Dendritic cell treated with granulocyte-macrophage colony-stimulating factor and Interleukin-4, amounts not matched to agents 40 ng/mL and 50 ng/mL, for 4 days (primary cell): Measurements from ENCODE around the gene SCG5.

Experiments used
- H3K27ac Mint-ChIP-seq: one replicate; pipeline ENCODE4 v1.8.0; 2022; ENCODE audit warnings: mild to moderate bottlenecking, mixed read lengths
- H3K27me3 Mint-ChIP-seq: one replicate; pipeline ENCODE4 v1.8.0; 2022; ENCODE audit warnings: mild to moderate bottlenecking, mixed read lengths
- H3K36me3 Mint-ChIP-seq: one replicate; pipeline ENCODE4 v1.8.0; 2022; ENCODE audit warnings: low read depth, mixed read lengths
- H3K4me1 Mint-ChIP-seq: one replicate; pipeline ENCODE4 v1.8.0; 2022; ENCODE audit warnings: low read depth, mixed read lengths
- H3K4me3 Mint-ChIP-seq: one replicate; pipeline ENCODE4 v1.8.0; 2022; ENCODE audit warnings: mild to moderate bottlenecking, moderate library complexity, mixed read lengths
- H3K9me3 Mint-ChIP-seq: one replicate; pipeline ENCODE4 v1.8.0; 2022; ENCODE audit warnings: mixed read lengths
- intact Hi-C: fragments of 100-400 bp; cut with micrococcal nuclease; formaldehyde crosslinking; loops from one replicate; pipeline ENCODE4 v1.15.0; 2022

SCG5 gene

GRCh38 chr15:32690941-32691688, 49.6 kb downstream of the SCG5 start:
- Mint-ChIP-seq H3K4me3 (no peak overlapping the region), H3K36me3 (no peaks in the 10 kb centered on the region), H3K27ac (no peak overlapping the region), H3K4me1 (peaks cover 9% of the 10 kb centered on the region), H3K27me3 (peaks cover 2% of the 10 kb centered on the region), H3K9me3 (no peaks in the 10 kb centered on the region)
- intact Hi-C loops = no loop called here

- intact Hi-C loops = no loop called here
- Mint-ChIP-seq H3K27ac (no peak overlapping the region), H3K4me3 (no peak overlapping the region), H3K27me3 (peaks cover 2% of the 10 kb centered on the region), H3K9me3 (no peaks in the 10 kb centered on the region), H3K4me1 (peaks cover 4% of the 10 kb centered on the region), H3K36me3 (no peaks in the 10 kb centered on the region)
These were observed 50.2 kb downstream of the SCG5 start for GRCh38 chr15:32691689-32692038.

GRCh38 chr15:32692286-32692685, 50.8 kb downstream of the SCG5 start:
- Mint-ChIP-seq H3K27ac (no peak overlapping the region), H3K9me3 (no peaks in the 10 kb centered on the region), H3K4me1 (no peaks in the 10 kb centered on the region), H3K27me3 (peaks cover 2% of the 10 kb centered on the region), H3K4me3 (no peak overlapping the region), H3K36me3 (no peaks in the 10 kb centered on the region)
- intact Hi-C loops = no loop called here

- Mint-ChIP-seq H3K27me3 (peaks cover 5% of the 10 kb centered on the region), H3K9me3 (no peaks in the 10 kb centered on the region), H3K4me1 (no peaks in the 10 kb centered on the region), H3K27ac (no peak overlapping the region), H3K4me3 (no peak overlapping the region), H3K36me3 (no peaks in the 10 kb centered on the region)
- intact Hi-C loops = no loop called here
These were observed 52.9 kb downstream of the SCG5 start for GRCh38 chr15:32694222-32694983.

GRCh38 chr15:32698773-32699390, 57.4 kb downstream of the SCG5 start:
- Mint-ChIP-seq H3K4me1 (no peaks in the 10 kb centered on the region), H3K9me3 (no peaks in the 10 kb centered on the region), H3K36me3 (no peaks in the 10 kb centered on the region), H3K4me3 (no peak overlapping the region), H3K27ac (no peak overlapping the region), H3K27me3 (peaks cover 8% of the 10 kb centered on the region)
- intact Hi-C loops = no loop called here

GRCh38 chr15:32700501-32701150, 59.1 kb downstream of the SCG5 start:
- Mint-ChIP-seq H3K27ac (no peak overlapping the region), H3K36me3 (no peaks in the 10 kb centered on the region), H3K9me3 (no peaks in the 10 kb centered on the region), H3K4me3 (no peak overlapping the region), H3K27me3 (peaks cover 13% of the 10 kb centered on the region), H3K4me1 (peaks cover 6% of the 10 kb centered on the region)
- intact Hi-C loops = no loop called here

GRCh38 chr15:32701863-32702262, 60.4 kb downstream of the SCG5 start:
- Mint-ChIP-seq H3K4me1 (peaks cover 17% of the 10 kb centered on the region), H3K9me3 (no peaks in the 10 kb centered on the region), H3K36me3 (no peaks in the 10 kb centered on the region), H3K27me3 (peaks cover 13% of the 10 kb centered on the region), H3K27ac (no peak overlapping the region), H3K4me3 (no peak overlapping the region)
- intact Hi-C loops = no loop called here

GRCh38 chr15:32704395-32704981, 63.0 kb downstream of the SCG5 start:
- H3K4me3 Mint-ChIP-seq = no peak overlapping the region
- H3K27ac Mint-ChIP-seq = no peak overlapping the region
- no peaks in the 10 kb centered on the region for H3K36me3 Mint-ChIP-seq
- peaks cover 32% of the 10 kb centered on the region for H3K4me1 Mint-ChIP-seq
- intact Hi-C loops = no loop called here
- H3K27me3 Mint-ChIP-seq = peaks cover 23% of the 10 kb centered on the region
- no peaks in the 10 kb centered on the region for H3K9me3 Mint-ChIP-seq

GRCh38 chr15:32705446-32705845, 63.9 kb downstream of the SCG5 start:
- no peak overlapping the region for H3K4me3 Mint-ChIP-seq
- H3K27me3 Mint-ChIP-seq = peaks cover 28% of the 10 kb centered on the region
- no peaks in the 10 kb centered on the region for H3K36me3 Mint-ChIP-seq
- H3K27ac Mint-ChIP-seq = no peak overlapping the region
- H3K9me3 Mint-ChIP-seq = no peaks in the 10 kb centered on the region
- peaks cover 32% of the 10 kb centered on the region for H3K4me1 Mint-ChIP-seq
- intact Hi-C loops = no loop called here

GRCh38 chr15:32706704-32707103, 65.2 kb downstream of the SCG5 start:
- Mint-ChIP-seq H3K36me3 (no peaks in the 10 kb centered on the region), H3K27me3 (peaks cover 26% of the 10 kb centered on the region), H3K4me1 (peaks cover 32% of the 10 kb centered on the region), H3K27ac (no peak overlapping the region), H3K9me3 (no peaks in the 10 kb centered on the region), H3K4me3 (no peak overlapping the region)
- intact Hi-C loops = no loop called here

GRCh38 chr15:32707436-32707835, 65.9 kb downstream of the SCG5 start:
- Mint-ChIP-seq H3K27ac (no peak overlapping the region), H3K9me3 (no peaks in the 10 kb centered on the region), H3K27me3 (peaks cover 30% of the 10 kb centered on the region), H3K4me3 (no peak overlapping the region), H3K4me1 (peaks cover 32% of the 10 kb centered on the region), H3K36me3 (no peaks in the 10 kb centered on the region)
- intact Hi-C loops = no loop called here

- intact Hi-C loops = no loop called here
- Mint-ChIP-seq H3K27ac (no peak overlapping the region), H3K36me3 (no peaks in the 10 kb centered on the region), H3K27me3 (peaks cover 32% of the 10 kb centered on the region), H3K9me3 (no peaks in the 10 kb centered on the region), H3K4me1 (peaks cover 32% of the 10 kb centered on the region), H3K4me3 (no peak overlapping the region)
These were observed 68.0 kb downstream of the SCG5 start for GRCh38 chr15:32709295-32710033.

GRCh38 chr15:32715276-32715675, 73.8 kb downstream of the SCG5 start:
- Mint-ChIP-seq H3K27me3 (peaks cover 65% of the 10 kb centered on the region), H3K27ac (no peak overlapping the region), H3K9me3 (no peaks in the 10 kb centered on the region), H3K4me1 (peaks cover 26% of the 10 kb centered on the region), H3K36me3 (no peaks in the 10 kb centered on the region), H3K4me3 (no peak overlapping the region)
- intact Hi-C loops = no loop called here
